Naive thymus-derived CD4-positive, alpha-beta T cell (primary cell): ENCODE data around the gene GRPR. TPM values are rescaled to one million over a fixed set of nuclear protein-coding genes. Genes with fewer than 3 reads are reported as not detected.

Source experiments
- ATAC-seq: fragments of 150-1000 bp; cut with Tn5 transposase; 2 replicates; pipeline ENCODE4 v1.10.0; 2021; ENCODE audit warnings: mild to moderate bottlenecking, moderate library complexity
- CTCF ChIA-PET: fragments of 350-600 bp; sonication (Branson Sonifier 250); formaldehyde crosslinking; loops from one replicate; lab custom pipeline; 2021; ENCODE audit warnings: antibody characterized with exemption; lab: Charles Lee
- POLR2A ChIA-PET: fragments of 350-600 bp; sonication (Branson Sonifier 250); formaldehyde crosslinking; loops from one replicate; lab custom pipeline; 2021; ENCODE audit warnings: antibody characterized with exemption, inconsistent platforms; lab: Charles Lee
- DNase-seq, 9 donors: peaks; one replicate each; pipeline versions ENCODE4 v3.0.0 to v3.0.0-alpha.2; 2020 to 2022; ENCODE audit warnings: mixed read lengths in 1 of 9
- H3K27ac ChIP-seq: one replicate; pipeline ENCODE4 v1.7.0; 2013; ENCODE audit warnings: mild to moderate bottlenecking, low read depth, low read length, moderate library complexity
- H3K27me3 ChIP-seq, 2 donors: one replicate each; pipeline ENCODE4 v1.7.0; 2013; ENCODE audit warnings: low read length in 2 of 2, mild to moderate bottlenecking in 2 of 2, moderate library complexity in 2 of 2; ENCODE audit not compliant: control insufficient read depth in 2 of 2, insufficient read depth in 2 of 2
- H3K36me3 ChIP-seq, 3 experiments: 1 replicate in 2 of 3; 2 replicates in 1 of 3; pipeline ENCODE4 v1.7.0; 2013; ENCODE audit warnings: low read length in 3 of 3, mild to moderate bottlenecking in 3 of 3, moderate library complexity in 1 of 3; ENCODE audit not compliant: insufficient read depth in 3 of 3, control insufficient read depth in 2 of 3
- H3K4me1 ChIP-seq, 2 donors: one replicate each; pipeline ENCODE4 v1.7.0; 2013; ENCODE audit warnings: low read length in 2 of 2, mild to moderate bottlenecking in 2 of 2, moderate library complexity in 1 of 2; ENCODE audit not compliant: control insufficient read depth in 2 of 2, insufficient read depth in 2 of 2
- H3K4me3 ChIP-seq: 2 replicates; pipeline ENCODE4 v1.7.0; 2013; ENCODE audit warnings: mild to moderate bottlenecking, low read length
- H3K9me3 ChIP-seq, 3 experiments: 1 replicate in 2 of 3; 2 replicates in 1 of 3; pipeline ENCODE4 v1.7.0; 2013; ENCODE audit warnings: low read length in 3 of 3; ENCODE audit not compliant: control insufficient read depth in 2 of 3
- H3K27ac Mint-ChIP-seq, 9 donors: one replicate each; pipeline ENCODE4 v1.8.0; 2020 to 2022; ENCODE audit warnings: mixed read lengths in 9 of 9, mild to moderate bottlenecking in 8 of 9, moderate library complexity in 5 of 9, inconsistent platforms in 2 of 9
- H3K27me3 Mint-ChIP-seq, 5 donors: one replicate each; pipeline ENCODE4 v1.8.0; 2021 to 2022; ENCODE audit warnings: mixed read lengths in 5 of 5, mild to moderate bottlenecking in 1 of 5
- H3K36me3 Mint-ChIP-seq, 5 donors: one replicate each; pipeline ENCODE4 v1.8.0; 2020 to 2022; ENCODE audit warnings: mixed read lengths in 5 of 5, mild to moderate bottlenecking in 3 of 5, inconsistent platforms in 1 of 5
- H3K4me1 Mint-ChIP-seq, 7 donors: one replicate each; pipeline ENCODE4 v1.8.0; 2020 to 2022; ENCODE audit warnings: mixed read lengths in 7 of 7, mild to moderate bottlenecking in 3 of 7, inconsistent platforms in 1 of 7
- H3K4me3 Mint-ChIP-seq, 10 donors: one replicate each; pipeline ENCODE4 v1.8.0; 2020 to 2022; ENCODE audit warnings: mild to moderate bottlenecking in 10 of 10, mixed read lengths in 10 of 10, moderate library complexity in 6 of 10, inconsistent platforms in 2 of 10
- H3K9me3 Mint-ChIP-seq, 11 donors: one replicate each; pipeline ENCODE4 v1.8.0; 2020 to 2022; ENCODE audit warnings: mixed read lengths in 11 of 11, mild to moderate bottlenecking in 4 of 11, inconsistent platforms in 1 of 11, moderate library complexity in 1 of 11
- intact Hi-C, 2 donors: fragments of 100-400 bp; cut with micrococcal nuclease; formaldehyde crosslinking; loops; one replicate each; pipeline ENCODE4 v1.15.1; 2023
- polyA plus RNA-seq, 2 donors: library from polyadenylated mRNA; unstranded; fragments of 300-500 nt; fragmentation: Illumina TruSeq; gene quantifications; one replicate each; pipeline ENCODE4 v1.2.3, GENCODE V29; 2021
- total RNA-seq, 6 experiments: library from RNA in 5 of 6; stranded (reverse) in 5 of 6; gene quantifications; 1 replicate in 5 of 6; 2 replicates in 1 of 6; pipeline ENCODE4 v1.2.3 and lab custom pipeline; 2021 to 2026

Gene GRPR
- total and polyA plus RNA-seq, 7 experiments from 2014 or later: 0.16 to 0.51 (median 0.24) TPM; not detected in 4

GRCh38 chrX:16202943-16203342 is 79.6 kb downstream of the GRPR start:
- peaks cover 0 to 5% (median 0%) of the 10 kb centered on the region in 11 donors for H3K9me3 Mint-ChIP-seq
- H3K36me3 ChIP-seq: no peaks in the 10 kb centered on the region
- intact Hi-C loops: no loop called here
- H3K4me1 Mint-ChIP-seq: peaks cover 0 to 2% (median 0%) of the 10 kb centered on the region in 7 donors
- no peaks in the 10 kb centered on the region for H3K4me1 ChIP-seq
- ATAC-seq: no peak
- H3K4me3 Mint-ChIP-seq: no peak overlapping the region
- no peaks in the 10 kb centered on the region for H3K27me3 ChIP-seq
- H3K36me3 Mint-ChIP-seq: no peaks in the 10 kb centered on the region
- no peaks in the 10 kb centered on the region for H3K9me3 ChIP-seq
- H3K27ac ChIP-seq: no peak overlapping the region
- ChIA-PET POLR2A (no interaction called here), CTCF (no interaction called here)
- no peak for DNase-seq
- no peak overlapping the region for H3K27ac Mint-ChIP-seq
- peaks cover 0 to 7% (median 0%) of the 10 kb centered on the region in 5 donors for H3K27me3 Mint-ChIP-seq
- no peak overlapping the region for H3K4me3 ChIP-seq

Other genes with a start within 250 kb of the GRPR start
- not detected for gene MAGEB17, start 43.9 kb downstream of the GRPR start, total RNA-seq
- not detected for gene MAGEB17, start 43.9 kb downstream of the GRPR start, polyA plus RNA-seq